Neutrophil (primary cell): ENCODE data around the gene KRTAP4-11.
"Not testable (repeated sequence)": the region's sequence is repeated elsewhere in the genome, so short reads cannot be mapped to it uniquely, and the experiment has no call there.

Experiments used
- H3K27ac ChIP-seq: fragments of 200-600 bp; sonication (generic); 2 replicates; pipeline ENCODE4 v1.5.1; 2016; ENCODE audit warnings: mild to moderate bottlenecking, moderate library complexity
- H3K27me3 ChIP-seq: fragments of 200-600 bp; sonication (generic); 2 replicates; pipeline ENCODE4 v1.6.0; 2016; ENCODE audit warnings: mild to moderate bottlenecking
- H3K36me3 ChIP-seq: fragments of 200-600 bp; sonication (generic); 2 replicates; pipeline ENCODE4 v1.5.1; 2017
- H3K4me1 ChIP-seq, 2 experiments: fragments of 200-600 bp in 1 of 2; sonication (generic) in 1 of 2; 1 replicate in 1 of 2; 2 replicates in 1 of 2; pipeline versions ENCODE4 v1.5.1 to v1.6.1; 2013 to 2016; ENCODE audit warnings: low read depth in 1 of 2, low read length in 1 of 2, mild to moderate bottlenecking in 1 of 2, moderate library complexity in 1 of 2; ENCODE audit not compliant: control insufficient read depth in 1 of 2, insufficient read depth in 1 of 2
- H3K4me3 ChIP-seq, 2 experiments: fragments of 200-600 bp in 1 of 2; sonication (generic) in 1 of 2; 1 replicate in 1 of 2; 2 replicates in 1 of 2; pipeline ENCODE4 v1.5.1; 2013 to 2016; ENCODE audit warnings: low read depth in 1 of 2, low read length in 1 of 2, mild to moderate bottlenecking in 1 of 2, moderate library complexity in 1 of 2
- H3K9me3 ChIP-seq: fragments of 200-600 bp; sonication (generic); 2 replicates; pipeline ENCODE4 v1.5.1; 2016
- TF ChIP-seq, protein P1 (sequence below): fragments of 200-600 bp; sonication (generic); IDR thresholded peaks from 2 replicates; pipeline ENCODE4 v1.5.1; 2016; ENCODE audit warnings: antibody characterized with exemption

KRTAP4-11 gene

GRCh38 chr17:41127371-41127770 is 9.2 kb upstream of the KRTAP4-11 start:
- Histone ChIP-seq H3K4me1 (peaks cover 5 to 14% of the 10 kb centered on the region in 2 experiments), H3K27me3 (no peaks in the 10 kb centered on the region)
- TF ChIP-seq, protein P1, sequence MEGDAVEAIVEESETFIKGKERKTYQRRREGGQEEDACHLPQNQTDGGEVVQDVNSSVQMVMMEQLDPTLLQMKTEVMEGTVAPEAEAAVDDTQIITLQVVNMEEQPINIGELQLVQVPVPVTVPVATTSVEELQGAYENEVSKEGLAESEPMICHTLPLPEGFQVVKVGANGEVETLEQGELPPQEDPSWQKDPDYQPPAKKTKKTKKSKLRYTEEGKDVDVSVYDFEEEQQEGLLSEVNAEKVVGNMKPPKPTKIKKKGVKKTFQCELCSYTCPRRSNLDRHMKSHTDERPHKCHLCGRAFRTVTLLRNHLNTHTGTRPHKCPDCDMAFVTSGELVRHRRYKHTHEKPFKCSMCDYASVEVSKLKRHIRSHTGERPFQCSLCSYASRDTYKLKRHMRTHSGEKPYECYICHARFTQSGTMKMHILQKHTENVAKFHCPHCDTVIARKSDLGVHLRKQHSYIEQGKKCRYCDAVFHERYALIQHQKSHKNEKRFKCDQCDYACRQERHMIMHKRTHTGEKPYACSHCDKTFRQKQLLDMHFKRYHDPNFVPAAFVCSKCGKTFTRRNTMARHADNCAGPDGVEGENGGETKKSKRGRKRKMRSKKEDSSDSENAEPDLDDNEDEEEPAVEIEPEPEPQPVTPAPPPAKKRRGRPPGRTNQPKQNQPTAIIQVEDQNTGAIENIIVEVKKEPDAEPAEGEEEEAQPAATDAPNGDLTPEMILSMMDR, result no peak

DNA sequence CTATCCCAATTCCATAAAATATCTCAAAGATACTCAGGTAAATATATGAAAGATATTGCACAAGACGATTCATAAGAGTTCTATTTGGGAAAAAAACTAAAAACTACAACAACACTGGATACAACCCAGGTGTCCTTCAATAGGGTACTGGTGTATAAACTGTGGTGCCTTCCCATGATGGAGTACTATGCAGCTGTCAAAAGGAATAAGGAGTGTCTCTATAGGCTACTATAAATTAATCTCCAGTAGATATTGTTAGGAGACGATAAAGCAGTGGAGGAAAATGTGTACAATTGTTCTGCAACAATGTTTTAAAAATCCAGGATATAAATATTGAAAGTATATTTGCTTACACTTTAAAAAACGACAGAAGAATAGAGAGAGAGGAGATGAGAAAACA is 8.2 kb upstream of the KRTAP4-11 start:
- no peak overlapping the region for H3K27ac ChIP-seq
- H3K27me3 ChIP-seq, result no peaks in the 10 kb centered on the region
- no peaks in the 10 kb centered on the region for H3K9me3 ChIP-seq
- peaks cover 5 to 14% of the 10 kb centered on the region in 2 experiments for H3K4me1 ChIP-seq
- no peak overlapping the region for H3K4me3 ChIP-seq
- no peaks in the 10 kb centered on the region for H3K36me3 ChIP-seq
- TF ChIP-seq, protein P1, result no peak

More at GRCh38 chr17:41127371-41127770, 9.2 kb upstream of the KRTAP4-11 start:
- Histone ChIP-seq H3K27ac (no peak overlapping the region), H3K9me3 (no peaks in the 10 kb centered on the region), H3K36me3 (no peaks in the 10 kb centered on the region), H3K4me3 (no peak overlapping the region)

DNA sequence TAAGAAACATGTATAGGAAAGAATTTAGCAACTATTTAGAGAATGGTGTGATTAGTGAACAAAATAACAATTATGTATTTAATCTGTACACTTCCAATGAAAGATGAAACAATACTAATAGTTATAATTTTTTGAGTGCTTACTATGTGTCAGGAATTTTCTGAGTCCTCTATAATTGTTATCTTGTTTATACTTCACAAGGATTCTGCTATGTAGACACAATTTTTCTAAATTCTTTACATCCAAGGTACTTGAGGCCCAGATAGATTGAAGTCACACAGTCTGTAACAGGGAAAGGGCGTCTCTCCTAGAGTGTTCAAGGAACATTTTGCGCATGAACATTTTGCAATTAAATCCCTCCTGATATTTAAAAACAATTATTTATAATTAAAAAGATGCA is 6.9 kb upstream of the KRTAP4-11 start:
- H3K27me3 ChIP-seq, result no peaks in the 10 kb centered on the region
- no peaks in the 10 kb centered on the region for H3K9me3 ChIP-seq
- peaks cover 5 to 19% of the 10 kb centered on the region in 2 experiments for H3K4me1 ChIP-seq
- H3K27ac ChIP-seq, result no peak overlapping the region
- TF ChIP-seq, protein P1, result no peak
- H3K36me3 ChIP-seq, result no peaks in the 10 kb centered on the region
- no peak overlapping the region for H3K4me3 ChIP-seq

GRCh38 chr17:41123991-41124371 is 5.8 kb upstream of the KRTAP4-11 start, which contains the start of gene KRTAP4-12:
Gene KRTAP4-12 (minus strand): TSS chr17:41124182. CDS start chr17:41124122, 60 bp downstream.
- not testable (repeated sequence) for H3K36me3 ChIP-seq, H3K27ac ChIP-seq, H3K4me3 ChIP-seq, H3K27me3 ChIP-seq, H3K9me3 ChIP-seq
- H3K4me1 ChIP-seq, result peaks cover 5 to 21% of the 10 kb centered on the region in 2 experiments

GRCh38 chr17:41123292-41123990 is 5.3 kb upstream of the KRTAP4-11 start:
- not testable (repeated sequence) for H3K4me3 ChIP-seq, H3K9me3 ChIP-seq, H3K36me3 ChIP-seq, H3K27me3 ChIP-seq, H3K27ac ChIP-seq
- H3K4me1 ChIP-seq, result peaks cover 5 to 21% of the 10 kb centered on the region in 2 experiments

GRCh38 chr17:41121742-41122141 is 3.6 kb upstream of the KRTAP4-11 start:
- no peak overlapping the region for H3K4me3 ChIP-seq
- H3K27me3 ChIP-seq, result no peaks in the 10 kb centered on the region
- H3K27ac ChIP-seq, result no peak overlapping the region
- peaks cover 5 to 21% of the 10 kb centered on the region in 2 experiments for H3K4me1 ChIP-seq
- H3K9me3 ChIP-seq, result no peaks in the 10 kb centered on the region
- no peaks in the 10 kb centered on the region for H3K36me3 ChIP-seq
- TF ChIP-seq, protein P1, result no peak

GRCh38 chr17:41119696-41120690 is 1.8 kb upstream of the KRTAP4-11 start:
- not testable (repeated sequence) for H3K27ac ChIP-seq, H3K4me1 ChIP-seq, H3K9me3 ChIP-seq, H3K4me3 ChIP-seq, H3K27me3 ChIP-seq, H3K36me3 ChIP-seq
